Inflammatory macrophage treated with lipopolysaccharide for 1 hour (primary cell): ENCODE results near the gene SMIM8.
A peak's percentile ranks its signal among the peaks of the same experiment; 100 is the strongest.
"Not testable (repeated sequence)": the region's sequence is repeated elsewhere in the genome, so short reads cannot be mapped to it uniquely, and the experiment has no call there.

Experiments used
- DNase-seq, 2 donors: peaks; one replicate each; pipeline ENCODE4 v3.0.0-alpha.2; 2020 to 2022

SMIM8 gene, protein sequence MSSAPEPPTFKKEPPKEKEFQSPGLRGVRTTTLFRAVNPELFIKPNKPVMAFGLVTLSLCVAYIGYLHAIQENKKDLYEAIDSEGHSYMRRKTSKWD

DNA sequence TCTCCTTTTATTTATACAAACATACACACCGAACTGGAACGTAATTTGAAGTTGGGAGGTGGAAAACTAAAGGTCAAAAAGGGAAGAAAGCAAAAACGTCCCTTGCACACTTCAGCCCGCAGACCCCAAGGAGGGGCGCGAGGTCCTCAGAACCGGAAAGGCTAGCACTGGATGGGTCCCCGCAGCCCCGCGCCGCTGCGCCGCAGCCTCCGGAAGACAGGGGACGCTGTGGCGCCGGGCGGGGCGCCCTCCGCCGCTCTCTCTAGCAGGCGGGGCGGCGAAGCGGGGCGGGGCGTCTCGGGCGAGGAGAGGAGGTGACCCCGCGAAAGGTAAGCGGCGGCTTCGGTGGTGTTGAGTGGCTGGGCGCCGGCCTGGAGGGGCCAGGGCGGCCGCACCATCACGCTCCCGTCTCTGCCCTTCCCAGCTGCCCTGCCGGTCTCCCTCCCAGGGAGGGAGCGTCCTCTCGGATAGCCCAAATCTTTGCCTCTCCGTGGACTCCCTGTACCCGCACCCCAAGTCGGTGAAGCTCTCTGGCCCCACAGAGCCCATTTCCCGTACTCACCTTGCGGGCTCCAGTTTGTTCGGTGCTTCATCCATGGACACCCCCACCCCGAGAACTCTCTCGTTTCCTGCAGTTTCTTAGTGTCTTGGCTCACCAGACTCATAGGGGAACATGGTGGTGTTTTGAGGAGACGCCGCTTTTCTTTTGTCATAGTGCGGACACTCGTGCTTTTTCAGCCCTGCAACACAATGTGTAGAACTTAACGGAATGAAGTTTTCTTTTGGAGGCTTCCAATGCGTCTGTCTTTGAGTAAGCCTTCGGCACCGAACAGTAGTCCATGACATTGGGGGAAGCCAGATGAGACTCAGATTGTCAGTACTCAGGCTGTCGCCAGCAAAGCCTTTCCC, at the start of gene SMIM8:
SMIM8 (plus strand) TSS at position 285 of the 909 bp plus-strand sequence. CDS start 14,444 bp downstream, outside the sequence.
- DNase-seq = peak; percentile 58 to 82

DNA sequence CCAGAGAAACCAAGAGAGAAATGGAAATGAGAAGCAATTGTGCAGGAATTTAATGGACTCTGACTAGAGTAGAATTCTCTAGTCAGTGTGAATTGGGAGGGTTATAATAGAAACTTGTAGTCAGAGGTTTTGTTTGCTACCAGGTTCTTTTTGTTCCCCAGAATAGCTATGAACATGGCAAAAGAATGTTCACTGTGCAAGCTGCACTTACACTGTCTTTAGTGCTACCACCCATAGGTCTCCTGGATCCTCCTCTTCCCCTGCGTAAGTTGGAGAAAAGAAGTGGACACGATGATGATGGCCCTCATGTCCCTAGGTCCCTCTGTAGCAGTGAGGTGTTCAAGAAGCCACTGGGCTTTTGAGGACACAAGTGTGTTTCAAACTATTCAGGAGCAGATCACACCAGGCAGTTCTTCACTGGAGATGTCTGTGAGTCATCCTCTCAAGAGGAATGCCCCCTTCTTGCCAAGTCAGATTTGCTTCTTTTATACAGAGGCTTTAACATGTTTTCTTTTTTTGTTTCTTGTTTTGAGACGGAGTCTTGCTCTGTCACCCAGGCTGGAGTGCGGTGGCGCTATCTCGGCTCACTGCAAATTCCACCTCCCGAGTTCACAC, 47.6 kb upstream of the SMIM8 start:
- no peak for DNase-seq

DNA sequence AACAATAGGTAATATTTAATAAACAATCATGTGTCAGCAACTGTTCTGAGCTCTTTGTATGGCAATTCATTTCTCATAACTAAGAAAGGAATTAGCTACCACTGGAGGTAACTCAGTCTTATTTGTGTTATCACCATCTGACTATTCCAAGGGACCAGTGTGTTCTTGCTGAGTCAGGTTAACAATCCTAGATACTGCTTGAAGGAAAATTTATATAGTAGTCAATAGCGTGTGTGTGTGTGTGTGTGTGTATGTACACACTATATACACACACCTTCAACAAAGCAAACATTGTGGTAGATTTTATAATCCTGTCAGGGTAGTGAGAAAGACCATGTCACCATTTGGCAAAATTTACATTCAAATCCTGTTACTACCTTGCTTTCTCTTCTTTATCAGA, 45.8 kb upstream of the SMIM8 start:
- DNase-seq = no peak

DNA sequence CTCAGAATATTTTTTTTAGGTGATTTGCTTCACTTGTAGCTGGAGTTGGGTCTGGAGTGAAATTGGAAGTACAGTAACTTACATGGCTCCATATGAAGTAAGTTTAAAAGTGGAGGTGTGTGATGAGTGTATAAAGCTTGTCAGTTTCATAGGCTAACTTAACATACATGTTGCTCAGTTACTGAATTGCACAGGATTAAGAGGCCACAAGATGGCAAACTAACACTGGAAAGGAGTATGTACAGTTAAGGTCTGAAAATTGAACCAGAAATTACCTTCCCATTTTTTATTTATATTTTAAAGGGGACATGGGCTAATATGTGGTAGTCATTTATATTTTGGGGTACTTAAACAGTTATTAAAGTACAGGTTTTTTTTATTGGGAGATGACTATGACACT, 45.3 kb upstream of the SMIM8 start:
- DNase-seq = no peak

DNA sequence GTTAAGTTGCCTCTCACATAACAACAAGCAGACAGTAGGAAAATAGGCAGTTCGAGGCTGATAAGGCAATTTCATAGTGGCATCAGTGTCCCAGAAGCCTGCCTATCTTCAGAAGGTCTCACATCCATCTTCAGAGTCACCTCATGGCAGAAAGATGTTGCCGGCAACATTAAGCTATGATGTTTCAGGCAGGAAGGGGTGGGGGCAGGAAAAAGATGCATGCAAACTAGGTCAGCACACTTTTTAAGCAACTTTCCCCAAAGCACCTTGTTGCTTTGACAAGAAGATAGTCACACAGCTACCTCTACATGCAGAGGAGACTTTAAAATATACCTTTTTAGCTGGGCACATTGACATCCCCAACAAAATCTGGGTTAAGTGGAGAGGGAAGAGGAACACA, 43.2 kb upstream of the SMIM8 start:
- DNase-seq = no peak

DNA sequence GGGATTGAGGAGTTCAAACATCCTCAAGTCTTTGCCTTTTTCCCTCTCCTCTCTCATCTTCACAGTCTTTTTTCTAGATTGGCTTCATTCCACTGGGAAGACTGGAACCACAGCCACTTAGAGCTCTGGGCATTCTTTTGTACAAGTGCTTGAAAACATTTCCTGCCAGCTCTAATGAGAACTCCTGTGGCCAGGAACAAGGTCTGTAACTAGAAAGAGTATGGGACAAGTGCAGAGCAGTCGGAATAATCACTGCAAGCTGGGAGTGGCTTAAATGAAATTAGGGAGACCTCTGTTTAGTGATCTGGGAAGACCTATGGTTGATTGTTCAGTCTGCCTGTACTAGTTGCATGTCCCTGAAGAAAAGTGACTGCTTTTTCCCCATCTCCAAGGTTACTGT, 41.0 kb upstream of the SMIM8 start:
- no peak for DNase-seq

DNA sequence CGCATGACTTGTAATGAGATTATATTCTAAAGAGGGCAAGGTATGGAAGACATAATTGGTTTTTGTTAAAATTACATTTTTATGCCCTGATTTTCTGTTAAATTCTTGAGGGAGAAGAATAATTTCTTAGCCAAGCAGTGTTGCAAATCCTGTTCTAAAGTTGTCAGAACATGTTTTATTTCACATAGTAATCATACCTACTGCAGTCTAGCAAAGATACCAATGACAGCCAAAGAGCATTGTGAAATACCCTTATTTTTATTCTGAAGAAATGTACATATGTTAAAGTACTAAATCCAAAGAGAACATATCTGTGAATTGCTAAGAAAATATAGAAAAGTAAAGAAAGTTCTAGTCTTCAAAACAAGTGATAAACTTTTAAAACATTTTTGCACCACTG, 39.6 kb upstream of the SMIM8 start:
- no peak for DNase-seq

DNA sequence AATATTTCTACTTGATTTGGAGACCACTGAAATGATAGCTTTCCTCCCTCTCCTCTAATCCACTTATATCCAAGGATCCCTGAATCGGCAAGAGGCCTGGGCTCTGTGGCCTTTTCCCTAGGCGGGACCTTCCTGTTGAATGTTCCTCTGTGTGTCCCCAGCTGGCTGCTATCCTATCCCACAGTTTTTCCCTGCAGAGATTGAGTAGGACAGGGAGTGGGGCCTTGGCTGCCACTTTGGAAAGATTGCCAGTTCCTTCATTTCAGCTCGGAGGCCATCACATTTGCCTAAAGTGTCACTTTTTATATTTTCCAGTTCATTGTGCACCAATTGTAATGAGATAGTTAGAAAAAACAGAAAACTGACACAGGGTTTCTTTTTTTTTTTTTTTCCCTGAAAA, 38.9 kb upstream of the SMIM8 start:
- no peak for DNase-seq

DNA sequence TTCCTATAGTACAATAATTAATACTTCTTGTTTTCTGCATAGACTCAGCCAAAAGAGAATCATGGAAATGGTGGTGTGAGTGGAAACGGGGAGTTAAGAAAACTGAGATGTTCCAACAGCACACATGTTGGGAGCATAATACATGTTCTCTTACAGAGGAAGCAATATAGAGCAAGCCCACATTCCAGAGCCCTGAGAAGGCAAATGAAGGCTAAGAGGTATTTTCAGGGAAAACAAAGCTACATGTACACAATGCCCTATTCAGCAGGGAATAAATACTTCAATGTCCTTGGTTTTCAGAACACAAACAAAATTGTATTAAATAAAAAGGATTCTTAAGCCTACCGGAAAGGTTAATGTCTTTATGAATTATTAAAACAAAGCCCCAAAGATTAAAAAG, 35.1 kb upstream of the SMIM8 start:
- DNase-seq = no peak

DNA sequence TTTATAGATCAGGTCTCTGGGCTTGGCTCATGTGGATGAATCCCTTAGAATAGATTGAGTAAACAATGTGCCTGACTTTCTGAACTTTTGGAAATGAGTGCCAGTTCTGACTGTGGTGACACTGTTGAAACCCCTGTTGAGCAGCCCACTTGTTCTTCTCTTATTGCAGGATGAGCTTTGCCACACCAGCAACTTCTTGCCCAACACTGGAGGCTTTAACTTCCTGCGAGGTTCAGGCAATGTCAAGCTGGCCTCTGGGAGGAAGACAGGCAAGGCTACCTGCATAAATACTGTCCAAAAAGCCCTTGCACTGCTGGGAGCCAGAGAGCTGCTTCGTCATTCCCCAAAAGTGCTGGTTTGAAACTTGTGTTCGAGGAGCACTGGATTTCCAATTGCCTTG, 32.8 kb upstream of the SMIM8 start:
- no peak for DNase-seq

DNA sequence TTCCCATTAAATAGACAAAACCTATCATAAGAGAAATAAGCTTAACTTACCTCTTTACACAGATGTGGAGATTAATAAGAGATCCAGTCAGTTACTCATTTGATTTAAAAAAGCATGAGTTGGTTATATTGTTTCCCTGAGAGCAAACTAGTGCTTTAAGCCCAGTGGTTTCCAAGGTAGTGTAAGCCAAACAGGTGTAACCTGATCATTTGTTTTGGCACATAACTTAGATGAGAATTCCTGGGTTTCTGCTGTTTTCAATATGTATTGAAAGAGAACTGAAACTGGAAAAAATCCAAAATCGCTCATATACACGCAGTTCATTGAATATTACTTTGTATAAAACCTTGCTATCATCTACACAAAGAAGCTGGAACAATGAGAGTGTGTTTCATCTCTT, 30.5 kb upstream of the SMIM8 start:
- no peak for DNase-seq

DNA sequence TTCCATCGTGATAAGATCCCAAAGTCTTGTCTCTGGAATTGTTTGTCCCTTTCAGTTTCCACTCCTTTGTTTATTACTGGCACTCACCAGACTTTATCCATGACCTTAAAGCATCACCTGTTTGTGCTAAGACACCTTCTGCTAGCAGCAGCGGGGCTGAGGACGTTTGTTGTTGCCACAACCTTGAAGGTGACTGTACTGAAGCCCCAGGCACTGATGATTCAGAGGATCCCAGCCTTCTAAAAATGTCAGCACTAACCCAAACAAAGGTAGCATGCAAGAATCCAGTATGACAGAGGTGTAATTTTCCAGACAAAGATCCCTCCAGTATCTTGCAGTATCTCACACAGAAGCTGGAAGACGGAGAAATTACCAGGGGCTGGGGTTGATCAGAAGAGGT, 28.9 kb upstream of the SMIM8 start:
- no peak for DNase-seq

DNA sequence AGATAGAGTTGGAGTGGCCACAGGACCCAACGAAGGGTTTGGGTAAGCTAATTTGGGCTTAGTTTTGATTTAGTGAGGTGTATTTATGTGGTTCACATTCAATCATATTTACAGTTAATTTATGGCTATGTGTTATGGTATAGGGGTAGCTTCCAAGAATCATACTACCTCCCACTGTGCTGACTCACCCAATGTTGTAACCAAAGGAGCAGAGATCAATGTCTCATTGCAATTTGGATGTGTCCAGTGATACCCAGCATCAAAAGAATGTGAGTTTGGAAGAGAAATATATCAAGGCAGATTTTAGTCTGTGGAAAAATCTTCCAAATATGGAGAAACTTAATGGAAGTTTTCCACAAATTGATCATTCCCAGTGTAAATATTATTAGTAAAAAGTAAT, 25.3 kb upstream of the SMIM8 start:
- DNase-seq = no peak

DNA sequence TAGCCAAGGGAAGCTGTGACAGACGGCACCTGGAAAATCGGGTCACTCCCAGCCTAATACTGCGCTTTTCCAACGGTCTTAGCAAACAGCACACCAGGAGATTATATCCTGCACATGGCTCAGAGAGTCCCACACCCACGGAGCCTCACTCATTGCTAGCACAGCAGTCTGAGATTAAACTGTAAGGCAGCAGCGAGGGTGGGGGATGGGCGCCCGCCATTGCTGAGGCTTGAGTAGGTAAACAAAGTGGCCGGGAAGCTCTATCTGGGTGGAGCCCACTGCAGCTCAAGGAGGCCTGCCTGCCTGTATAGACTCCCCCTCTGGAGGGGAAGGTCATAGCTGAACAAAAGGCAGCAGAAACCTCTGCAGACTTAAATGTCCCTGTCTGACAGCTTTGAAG, 21.1 kb upstream of the SMIM8 start:
- not testable (repeated sequence) for DNase-seq

DNA sequence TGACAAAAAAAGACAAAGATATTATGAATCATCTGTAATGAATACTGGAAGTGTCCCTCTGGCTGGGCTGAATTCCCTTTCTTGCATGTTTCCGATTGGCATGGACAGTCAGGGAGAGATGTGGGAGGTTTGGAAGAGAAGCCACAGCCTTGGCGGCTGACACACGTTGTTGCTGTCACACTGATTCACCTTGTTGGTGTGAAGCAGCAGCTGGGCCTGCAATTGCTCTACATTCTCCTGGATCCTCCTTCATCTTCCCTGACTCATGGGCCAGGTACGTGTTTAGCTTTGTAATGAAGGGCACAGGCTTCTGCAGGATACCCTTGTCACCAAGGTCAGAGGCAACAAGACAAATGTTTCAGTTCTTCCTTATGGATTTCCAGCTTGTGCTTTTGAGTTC, 13.4 kb upstream of the SMIM8 start:
- no peak for DNase-seq

DNA sequence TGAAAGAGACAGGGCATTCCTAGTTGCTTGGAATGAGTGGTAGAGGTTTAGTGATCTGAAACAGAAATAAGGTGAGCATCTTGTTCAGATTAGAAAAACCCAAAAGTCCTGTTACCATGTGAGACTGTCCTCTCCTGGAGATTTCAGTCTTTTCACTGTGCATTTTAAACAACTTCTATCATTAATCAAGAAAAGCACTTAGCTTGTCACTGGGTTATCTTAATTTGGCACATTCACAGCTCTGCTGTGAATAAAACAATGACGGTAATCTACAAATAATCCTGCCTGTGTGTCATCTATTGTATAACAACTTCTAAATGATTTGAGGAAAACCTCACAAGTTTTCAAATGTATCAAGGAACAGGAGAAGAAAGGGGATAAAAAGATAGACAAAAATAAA, 9.5 kb upstream of the SMIM8 start:
- DNase-seq = no peak

DNA sequence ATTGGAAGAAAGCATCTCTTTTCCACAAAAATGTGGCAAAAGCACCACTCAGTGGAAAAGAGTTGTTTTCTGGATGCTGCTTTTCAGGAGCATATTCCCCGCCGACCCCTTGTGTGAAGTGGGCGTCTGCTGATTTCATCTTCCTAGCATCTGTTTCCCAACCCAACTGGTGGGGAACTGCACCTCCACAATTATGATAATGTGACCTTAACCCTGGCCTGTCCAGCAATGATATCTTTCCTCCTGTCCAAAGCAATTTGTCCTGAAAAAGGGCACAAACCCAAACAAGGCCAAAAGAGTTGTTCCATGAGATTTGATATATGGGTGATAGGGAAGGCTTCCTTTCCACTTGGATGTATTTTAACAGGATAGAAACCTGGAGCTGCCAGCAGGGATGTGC, 7.3 kb upstream of the SMIM8 start:
- no peak for DNase-seq

DNA sequence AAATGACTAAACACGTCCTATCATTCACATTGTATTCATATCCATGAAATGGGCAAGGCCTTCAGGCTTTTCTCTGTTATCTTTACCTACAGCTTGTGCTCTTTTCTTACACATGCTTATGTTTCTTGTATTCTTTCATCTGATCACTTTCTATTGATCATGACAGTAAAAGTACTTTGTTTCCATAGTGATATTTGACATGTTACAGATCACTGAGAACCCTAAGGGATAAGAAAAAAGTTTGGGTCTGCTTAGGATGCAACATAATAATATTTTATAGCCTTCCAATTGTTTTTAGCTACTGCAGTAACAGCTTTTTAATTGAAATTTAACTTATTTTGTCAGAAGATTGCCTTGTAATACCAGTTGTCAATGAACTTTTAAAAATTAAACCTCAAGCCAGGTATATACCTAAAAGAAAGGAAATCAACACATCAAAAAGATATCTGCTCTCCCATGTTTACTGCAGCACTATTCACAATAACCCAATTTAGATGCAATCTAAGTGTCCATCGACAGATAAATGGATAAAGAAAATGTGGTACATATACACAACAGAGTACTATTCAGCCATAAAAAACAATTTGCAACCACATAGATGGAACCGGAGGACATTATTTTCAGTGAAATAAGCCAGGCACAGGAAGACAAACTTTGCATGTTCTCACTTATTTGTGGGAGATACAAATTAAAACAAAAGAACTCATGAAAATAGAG, 3.0 kb upstream of the SMIM8 start:
- DNase-seq = no peak

DNA sequence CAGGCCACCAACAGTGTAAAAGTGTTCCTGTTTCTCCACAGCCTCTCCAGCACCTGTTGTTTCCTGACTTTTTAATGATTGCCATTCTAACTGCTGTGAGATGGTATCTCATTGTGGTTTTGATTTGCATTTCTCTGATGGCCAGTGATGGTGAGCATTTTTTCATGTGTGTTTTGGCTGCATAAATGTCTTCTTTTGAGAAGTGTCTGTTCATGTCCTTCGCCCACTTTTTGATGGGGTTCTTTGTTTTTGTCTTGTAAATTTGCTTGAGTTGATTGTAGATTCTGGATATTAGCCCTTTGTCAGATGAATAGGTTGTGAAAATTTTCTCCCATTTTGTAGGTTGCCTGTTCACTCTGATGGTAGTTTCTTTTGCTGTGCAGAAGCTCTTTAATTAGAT, 1.5 kb downstream of the SMIM8 start:
- not testable (repeated sequence) for DNase-seq

DNA sequence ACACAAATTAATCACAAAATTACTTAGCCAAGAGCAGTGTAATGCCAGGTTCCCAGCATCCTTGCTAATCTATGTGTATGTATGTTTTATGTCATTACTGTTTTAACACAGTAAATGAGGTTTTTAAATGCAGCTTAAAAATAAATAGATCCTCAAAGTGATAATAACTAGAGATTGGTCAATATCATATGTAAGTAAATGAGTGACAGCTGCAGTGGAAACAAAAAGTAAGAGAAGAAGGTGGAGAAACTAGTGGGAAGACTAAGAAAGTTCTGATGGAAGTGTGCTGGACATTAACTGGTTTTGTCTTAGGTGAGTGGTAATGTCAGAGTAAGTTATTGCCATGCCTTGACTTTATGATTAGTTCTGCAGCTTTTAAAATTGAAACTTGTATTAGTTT, 8.6 kb downstream of the SMIM8 start:
- no peak for DNase-seq

DNA sequence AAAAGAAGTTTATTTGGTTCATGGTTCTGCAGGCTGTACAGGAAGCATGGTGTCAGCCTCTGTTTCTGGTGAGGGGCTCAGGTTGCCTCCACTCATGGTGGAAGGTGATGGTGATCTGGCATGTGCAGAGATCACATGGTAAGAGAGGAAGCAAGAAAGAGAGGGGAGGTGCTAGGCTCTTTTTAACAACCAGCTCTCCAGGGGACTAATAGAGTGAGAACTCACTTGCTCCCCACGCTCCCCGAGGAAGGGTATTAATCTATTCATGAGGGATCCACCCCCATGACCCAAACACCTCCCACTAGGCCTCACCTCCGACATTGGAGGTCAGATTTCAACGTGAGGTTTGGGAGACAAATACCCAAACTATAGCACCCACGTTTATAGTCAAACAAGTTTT, 10.6 kb downstream of the SMIM8 start:
- no peak for DNase-seq

DNA sequence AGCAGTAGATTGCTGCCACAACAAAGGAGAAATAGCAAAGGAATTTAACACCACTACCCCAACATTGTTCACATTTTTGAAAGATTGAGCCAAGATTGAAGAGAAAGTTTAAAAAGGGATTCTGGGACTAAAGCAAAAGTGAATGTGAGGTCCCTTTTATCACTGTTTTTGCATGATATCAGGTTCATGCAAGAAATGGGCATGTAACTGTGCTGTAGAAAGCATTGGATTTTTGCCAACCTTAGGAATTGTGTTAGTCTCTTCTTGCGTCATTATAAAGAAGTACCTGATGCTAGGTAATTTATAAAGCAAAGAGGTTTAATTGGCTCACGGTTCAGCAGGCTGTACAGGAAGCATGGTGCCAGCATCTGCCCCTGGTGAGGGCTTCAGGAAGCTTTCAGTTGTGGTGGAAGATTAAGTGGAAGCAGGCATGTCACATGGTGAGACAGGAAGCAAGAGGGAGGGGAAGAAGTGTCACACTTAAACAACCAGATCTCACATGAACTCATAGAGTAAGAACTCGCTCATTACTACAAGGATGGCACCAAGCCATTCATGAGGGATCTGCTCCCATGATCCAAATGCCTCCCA, 11.3 kb downstream of the SMIM8 start:
- DNase-seq = no peak

DNA sequence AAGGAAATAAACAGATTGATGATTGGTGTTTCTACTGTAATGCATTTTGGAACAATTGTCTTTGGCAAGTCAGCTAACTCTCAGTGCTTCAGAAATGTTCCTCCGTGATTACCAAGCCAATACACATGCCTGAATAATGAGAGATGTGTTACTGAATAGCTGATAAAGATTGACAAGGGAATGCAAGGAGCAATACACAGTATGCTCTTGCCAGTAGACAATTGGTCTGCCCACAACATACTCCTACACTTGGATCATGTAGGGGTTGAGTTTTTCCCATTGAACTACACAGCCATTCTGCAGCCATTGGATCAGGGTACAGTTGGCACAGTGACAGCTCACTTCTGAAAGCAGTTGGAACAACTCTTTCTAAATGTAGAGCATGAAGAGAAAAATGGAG, 12.3 kb downstream of the SMIM8 start:
- no peak for DNase-seq
